Fibroblast of skin of left quadriceps (primary cell): ENCODE results near the gene AGT.
A peak's percentile ranks its signal among the peaks of the same experiment; 100 is the strongest.

Experiments
- DNase-seq, 2 experiments: peaks; one replicate each; pipeline ENCODE4 v3.0.0-alpha.2; 2013; ENCODE audit warnings: low read depth in 2 of 2

The AGT gene

GRCh38 chr1:230713915-230714764 is at the start of gene AGT:
TSS of gene AGT (minus strand) at chr1:230714122. CDS start at chr1:230710823, 3,299 bp downstream.
- DNase-seq = peak; percentile 23 to 30

DNA sequence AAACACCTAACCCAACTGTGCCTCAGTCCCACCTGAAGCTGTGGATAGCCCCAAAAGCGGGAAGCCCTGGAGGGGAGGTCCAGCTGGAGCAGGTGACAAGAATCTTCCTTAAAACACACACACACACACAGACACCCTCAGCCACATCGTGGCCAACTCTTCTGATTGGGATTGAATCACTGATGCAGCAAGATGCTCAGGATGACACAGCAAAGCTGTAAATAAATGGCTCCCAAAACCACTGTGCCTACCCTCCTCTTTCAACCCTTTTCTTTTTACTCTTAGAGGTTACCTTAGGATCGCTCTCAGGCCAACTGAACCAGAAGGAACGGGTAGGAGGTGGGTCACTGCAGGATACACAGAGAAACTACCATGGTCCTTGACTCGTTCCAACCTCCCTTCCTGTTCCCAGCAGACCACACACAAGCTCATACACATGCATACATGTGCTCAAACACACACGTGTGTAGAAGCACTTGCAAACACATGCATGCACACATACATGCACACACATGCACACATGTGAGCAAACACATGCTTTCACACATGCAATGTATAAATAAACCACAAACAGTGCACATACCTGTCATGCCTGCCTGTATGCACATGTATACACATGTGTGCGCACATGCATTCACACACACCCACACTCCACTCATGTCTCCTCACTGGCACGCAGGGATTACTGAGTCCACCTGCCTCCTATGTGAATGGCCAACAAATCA is 47.7 kb upstream of the AGT start:
- DNase-seq = no peak

- no peak for DNase-seq
Measured at GRCh38 chr1:230760360-230760827, 46.5 kb upstream of the AGT start.

DNA sequence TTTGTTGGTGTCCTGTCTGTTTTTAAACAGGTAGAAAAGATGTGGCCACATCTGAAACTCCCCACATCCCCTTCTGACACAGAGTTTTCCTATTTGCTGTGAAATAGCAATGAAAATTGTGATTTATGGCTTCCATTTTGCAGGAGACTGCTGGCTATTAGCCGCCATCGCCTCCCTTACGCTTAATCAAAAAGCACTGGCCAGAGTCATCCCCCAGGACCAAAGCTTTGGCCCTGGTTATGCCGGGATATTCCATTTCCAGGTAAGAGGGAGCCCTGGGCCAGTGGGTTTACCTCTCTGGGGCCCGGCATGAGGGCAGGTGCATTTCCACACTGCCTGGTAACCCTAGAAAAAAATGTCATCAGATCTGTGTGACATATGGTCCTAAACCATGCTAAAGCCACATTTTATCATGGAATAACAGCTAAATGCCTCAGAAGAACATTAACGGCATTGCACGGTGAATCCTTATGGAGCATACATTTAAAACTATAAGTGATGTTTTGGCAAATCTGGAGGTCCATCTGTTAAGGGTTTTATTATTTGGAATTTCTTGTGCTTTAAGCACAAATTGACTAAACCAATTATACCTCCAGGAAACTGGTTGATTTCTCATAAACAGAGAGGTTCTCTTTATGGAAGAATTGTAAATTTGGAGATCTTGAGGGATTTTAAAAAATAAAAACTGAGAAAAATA is 45.6 kb upstream of the AGT start:
- DNase-seq = no peak

DNA sequence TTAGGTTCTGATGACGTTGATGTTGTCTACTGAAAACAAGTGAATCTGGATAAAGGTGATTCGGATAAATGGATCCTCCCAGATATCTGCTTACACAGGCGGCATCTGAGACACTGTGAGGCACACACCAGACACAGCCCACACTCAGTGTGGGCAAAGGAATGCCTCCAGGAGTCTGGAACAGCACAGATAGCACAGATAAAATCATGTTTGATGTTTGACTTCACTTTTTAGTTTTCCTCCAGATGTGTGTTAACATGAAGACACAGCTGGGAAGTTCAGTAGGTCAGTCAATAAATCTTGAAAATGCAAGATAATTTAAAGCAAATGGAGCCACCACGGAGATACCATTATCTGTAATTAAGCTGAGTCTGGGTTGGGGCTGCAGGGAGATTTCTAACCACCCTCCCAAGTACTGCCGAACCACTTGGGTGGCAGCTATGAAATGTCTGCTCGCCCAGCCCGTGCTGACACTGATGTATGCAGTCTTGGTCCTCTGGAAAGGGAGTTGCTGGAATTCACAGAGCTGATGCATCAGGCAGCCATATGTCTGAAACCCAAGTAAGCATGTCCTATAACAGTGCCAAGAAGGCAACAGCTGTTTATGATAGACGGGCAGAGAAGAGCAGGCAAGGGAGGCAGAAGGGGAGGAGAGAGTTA is 44.9 kb upstream of the AGT start:
- peak in 1 of 2 experiments; percentile 60 for DNase-seq

DNA sequence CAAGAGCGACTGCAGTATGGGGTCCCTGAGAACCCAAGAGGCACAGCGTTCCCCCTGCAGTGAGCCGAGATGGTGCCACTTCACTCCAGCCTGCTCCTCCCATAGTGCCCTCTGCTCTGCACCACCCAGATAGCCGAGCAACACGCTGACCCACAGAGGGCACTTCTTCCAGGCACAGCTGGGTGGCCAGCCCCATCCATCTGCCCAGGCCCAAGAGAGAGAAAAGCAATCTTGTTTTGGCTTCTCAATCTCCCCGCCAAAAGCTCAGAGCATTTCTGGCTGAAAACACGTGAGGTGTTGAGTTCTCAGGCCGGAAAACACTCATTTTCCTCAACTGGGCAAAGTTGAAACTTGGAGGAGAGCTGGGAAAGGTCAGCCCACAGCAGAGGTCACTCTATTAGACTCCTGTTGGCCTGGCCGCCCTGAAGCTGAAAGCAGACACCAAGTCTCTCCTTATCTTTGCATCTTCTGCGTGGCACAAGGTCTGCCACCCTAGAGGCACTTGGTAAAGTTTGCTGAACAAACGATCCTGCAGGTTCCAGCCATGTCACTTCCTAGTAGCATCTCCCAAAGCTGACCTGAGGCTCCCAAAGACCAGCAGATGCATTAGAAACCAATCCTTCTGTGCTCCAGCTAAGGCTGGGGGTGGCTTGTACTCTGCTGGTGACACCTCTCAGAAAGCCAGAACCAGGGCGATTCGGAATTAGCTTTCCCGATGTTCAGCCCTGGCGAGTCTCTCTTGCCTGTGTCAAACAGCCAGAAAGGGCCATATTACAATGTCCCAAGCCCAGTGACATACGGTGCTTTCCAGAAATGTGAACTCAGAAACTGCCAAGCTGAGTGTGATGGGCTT is 44.2 kb upstream of the AGT start:
- no peak for DNase-seq

GRCh38 chr1:230754796-230755195 is 40.9 kb upstream of the AGT start:
- DNase-seq = peak in 1 of 2 experiments; percentile 6

GRCh38 chr1:230753586-230754251 is 39.8 kb upstream of the AGT start:
- peak in 1 of 2 experiments; percentile 13 for DNase-seq

DNA sequence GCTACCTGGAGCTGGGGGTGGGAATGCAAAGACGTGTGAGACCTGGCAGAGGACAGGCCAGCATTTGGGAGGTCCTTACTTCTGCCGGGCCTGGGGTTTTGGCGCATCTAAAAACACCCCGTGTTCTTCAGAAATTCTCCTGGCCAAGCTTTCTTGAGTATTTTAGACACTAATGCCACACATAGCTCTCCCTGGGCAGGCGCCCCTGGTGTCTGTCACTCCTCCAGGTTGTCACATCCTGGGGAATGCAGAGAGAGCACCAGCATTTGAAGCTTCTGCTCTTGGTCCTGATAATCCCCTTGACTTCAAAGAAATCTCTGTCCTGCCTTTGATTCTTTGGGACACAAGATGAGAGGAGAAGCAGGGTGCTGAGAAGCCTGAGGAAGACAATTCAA is 39.3 kb upstream of the AGT start:
- DNase-seq = no peak

- DNase-seq = no peak
Measured at GRCh38 chr1:230752407-230752806, 38.5 kb upstream of the AGT start.

- no peak for DNase-seq
Measured at GRCh38 chr1:230750986-230751625, 37.2 kb upstream of the AGT start.

DNA sequence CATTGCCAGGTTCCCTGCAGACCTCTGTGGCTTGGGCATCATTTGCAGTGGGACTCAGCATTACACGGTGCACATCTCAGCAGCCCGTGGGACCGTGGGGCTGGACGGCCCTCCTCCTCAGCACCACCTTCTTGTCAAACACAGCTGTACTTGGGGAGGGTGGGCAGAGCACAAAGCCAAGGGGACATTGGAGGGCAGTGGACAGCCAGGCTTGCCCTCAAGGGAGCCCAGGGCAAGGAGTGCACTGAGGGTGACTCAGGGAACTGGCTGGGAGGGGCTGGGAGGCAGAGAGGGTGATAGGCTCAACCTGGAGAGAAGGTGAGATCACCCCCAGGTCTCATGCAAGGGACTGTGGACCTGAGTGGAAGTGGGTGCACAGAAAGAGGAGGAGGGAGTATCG is 36.7 kb upstream of the AGT start:
- no peak for DNase-seq

DNA sequence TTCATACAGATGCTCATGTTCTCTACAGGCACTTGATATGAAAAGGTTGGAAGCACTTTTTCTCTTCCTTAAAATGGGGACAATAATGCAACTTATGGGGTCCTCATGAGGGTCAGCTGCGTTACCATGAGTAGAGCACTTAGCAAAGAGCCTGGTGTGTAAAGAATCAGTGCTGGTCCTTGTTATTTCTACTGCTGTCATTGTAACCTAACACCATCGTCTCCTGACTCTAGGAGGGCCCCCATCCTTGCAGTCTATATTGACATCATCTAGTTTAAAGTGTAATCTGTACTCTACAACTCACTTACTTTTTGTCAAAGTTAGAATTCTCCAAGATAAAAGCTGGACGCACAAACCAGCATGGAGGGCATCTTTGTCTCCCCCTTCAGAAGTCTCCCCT is 35.7 kb upstream of the AGT start:
- DNase-seq = no peak

DNA sequence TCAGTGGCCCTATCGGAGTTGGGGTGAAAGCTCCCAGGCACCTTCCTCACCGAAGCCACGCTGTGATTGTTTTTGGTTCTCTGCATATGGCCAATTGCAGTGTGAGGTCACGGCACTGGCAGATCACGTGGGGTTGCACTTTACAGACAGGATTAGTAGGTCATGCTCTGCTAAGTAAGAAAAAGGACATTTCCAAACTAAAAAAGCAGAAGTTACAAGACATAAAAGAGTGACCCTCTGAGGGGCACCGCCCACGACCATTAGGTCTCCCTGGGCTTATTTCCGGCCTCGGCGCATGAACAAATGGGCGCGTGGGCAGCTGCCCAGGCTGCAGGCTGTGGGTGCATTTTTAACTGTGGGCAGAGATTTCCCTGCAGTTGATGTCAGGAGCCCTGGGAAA is 35.2 kb upstream of the AGT start:
- DNase-seq = no peak

DNA sequence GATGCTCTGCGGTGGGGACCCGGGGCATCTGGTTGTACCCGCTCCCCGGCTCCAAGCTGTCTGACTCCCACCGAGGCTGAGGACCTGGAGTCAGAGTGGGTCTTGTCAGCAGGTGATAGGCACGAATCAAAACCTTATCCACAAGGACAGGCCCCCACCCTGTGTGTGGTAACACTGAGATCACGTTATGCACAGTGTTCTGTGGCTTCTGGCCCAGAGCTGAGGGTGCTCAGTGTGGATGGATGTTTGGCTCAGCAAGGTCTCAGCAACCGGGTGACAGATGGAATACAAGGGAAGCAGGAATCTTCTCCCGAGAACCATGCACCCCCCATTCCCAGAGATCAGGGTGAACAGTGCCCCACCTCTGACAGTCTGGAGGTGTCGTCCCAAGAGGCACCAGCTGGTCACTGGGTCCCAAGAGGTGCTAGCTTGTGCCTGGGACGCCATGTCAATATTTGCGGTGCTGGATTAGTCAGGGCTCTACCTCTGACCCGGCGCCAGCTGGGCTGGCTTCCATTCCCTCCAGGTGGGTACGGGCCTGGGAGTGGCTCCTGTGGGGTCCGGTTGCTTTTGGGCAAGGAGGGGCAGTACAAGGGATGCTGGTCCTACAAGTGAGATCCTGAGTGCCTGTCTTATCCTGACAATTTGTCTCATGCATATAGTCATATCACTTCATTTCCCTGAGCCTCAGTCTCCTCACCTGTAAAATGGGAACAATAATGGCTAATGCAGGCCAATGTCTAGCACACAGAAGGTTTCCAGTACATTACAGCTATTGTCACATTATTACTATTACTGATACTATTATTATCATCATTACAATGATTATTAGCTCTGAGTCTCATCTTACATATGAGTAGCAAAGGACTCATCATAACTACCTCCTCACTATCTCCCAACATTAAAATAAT is 34.2 kb upstream of the AGT start:
- DNase-seq = no peak

DNA sequence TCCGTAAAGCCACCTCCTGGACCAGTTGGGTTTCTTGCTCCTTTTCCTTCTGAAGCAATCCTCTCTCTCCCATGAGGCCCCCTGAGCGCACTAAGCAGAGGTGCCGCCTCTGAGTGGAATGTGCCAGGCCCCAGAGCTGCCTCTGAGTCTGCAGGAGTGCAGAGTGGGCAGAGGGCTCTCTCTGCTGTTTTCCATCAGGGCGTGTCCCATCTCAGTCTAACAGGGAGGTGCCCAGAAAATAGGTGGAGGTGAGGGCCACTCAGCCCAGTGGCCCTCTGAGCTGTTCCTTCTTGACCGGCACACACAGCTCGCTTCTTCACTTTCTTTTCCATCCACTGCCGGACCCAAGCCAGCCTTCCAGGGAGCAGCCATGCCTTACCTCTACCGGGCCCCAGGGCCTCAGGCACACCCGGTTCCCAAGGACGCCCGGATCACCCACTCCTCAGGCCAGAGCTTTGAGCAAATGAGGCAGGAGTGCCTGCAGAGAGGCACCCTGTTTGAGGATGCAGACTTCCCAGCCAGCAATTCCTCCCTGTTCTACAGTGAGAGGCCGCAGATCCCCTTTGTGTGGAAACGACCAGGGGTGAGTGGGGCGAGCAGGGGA is 33.3 kb upstream of the AGT start, which contains the start of gene CAPN9:
TSS of gene CAPN9 (plus strand) at position 262 of the 604 bp plus-strand sequence. CDS start at position 371, 109 bp downstream.
- DNase-seq = no peak

DNA sequence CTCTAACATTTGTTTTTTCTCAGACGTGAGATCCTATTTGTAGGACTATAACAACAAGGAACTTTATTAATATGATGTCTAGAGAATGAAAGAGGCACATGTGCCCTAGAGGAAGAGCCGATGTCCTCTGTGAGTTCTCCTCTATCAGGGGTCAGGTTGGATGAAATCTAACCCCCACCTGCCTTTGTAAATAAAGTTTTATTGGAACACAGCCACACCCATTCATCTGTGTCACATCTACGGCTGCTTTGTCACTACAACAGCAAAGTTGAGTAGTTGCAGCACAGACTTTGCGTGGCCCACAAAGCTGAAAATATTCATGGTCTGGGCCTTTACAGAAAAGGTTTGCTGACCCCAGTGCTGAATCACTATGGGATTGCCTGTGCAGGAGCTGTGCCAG is 32.7 kb upstream of the AGT start:
- no peak for DNase-seq

- DNase-seq = no peak
Measured at GRCh38 chr1:230745071-230745470, 31.1 kb upstream of the AGT start.
